GM18867 (cell line): ENCODE measurements around the gene GNA14.
"Not testable (repeated sequence)": the region's sequence is repeated elsewhere in the genome, so short reads cannot be mapped to it uniquely, and the experiment has no call there.

Experiments
- ATAC-seq: cut with Tn5 transposase; IDR thresholded peaks from one replicate; pipeline ENCODE4 v1.9.1; 2021; ENCODE audit warnings: mild to moderate bottlenecking, moderate library complexity; ENCODE audit not compliant: unreplicated experiment

GNA14 gene

GRCh38 chr9:77592476-77592875 lies 55.6 kb downstream of the GNA14 start:
- no peak for ATAC-seq

DNA sequence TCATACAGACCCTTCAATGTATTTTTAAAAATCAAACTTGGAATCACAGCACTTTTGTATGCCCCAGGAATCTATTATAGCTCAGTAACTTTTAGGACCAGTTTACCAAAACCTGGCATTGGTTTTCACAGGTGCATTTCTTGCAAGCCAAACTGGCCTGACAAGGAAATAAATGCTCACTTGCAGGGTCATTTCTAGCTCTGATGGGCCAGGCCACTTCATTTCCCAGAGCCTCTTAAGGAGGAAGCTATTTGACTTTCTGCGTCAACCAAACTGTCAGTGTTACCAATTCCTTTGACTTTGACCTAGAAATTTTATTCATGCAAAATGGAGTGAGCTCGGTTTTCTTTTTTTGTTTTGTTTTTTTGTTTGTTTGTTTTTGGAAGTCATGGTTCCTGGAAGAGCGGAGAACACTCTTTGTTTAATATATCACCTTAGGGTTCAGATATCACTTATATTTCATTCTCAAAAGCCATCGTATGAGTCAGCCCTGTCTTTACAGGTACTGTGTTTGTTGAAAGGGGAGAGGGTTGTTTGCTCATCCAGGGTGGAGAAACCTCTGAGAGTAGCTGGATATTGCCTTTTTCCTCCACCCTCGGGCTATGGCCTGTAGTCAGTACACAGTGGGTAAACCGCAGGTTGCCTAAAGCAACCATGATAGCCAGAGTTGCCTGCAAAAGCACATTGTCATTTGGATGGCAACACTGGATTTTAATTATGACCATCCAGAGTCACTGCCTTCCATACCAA lies 58.9 kb downstream of the GNA14 start:
- no peak for ATAC-seq

GRCh38 chr9:77588271-77588937 lies 59.7 kb downstream of the GNA14 start:
- ATAC-seq = no peak

- no peak for ATAC-seq
Observed at GRCh38 chr9:77587851-77588250, 60.3 kb downstream of the GNA14 start.

GRCh38 chr9:77587042-77587441 lies 61.1 kb downstream of the GNA14 start:
- no peak for ATAC-seq

GRCh38 chr9:77586591-77586990 lies 61.5 kb downstream of the GNA14 start:
- ATAC-seq = no peak

- no peak for ATAC-seq
Observed at GRCh38 chr9:77585335-77585786, 62.8 kb downstream of the GNA14 start.

DNA sequence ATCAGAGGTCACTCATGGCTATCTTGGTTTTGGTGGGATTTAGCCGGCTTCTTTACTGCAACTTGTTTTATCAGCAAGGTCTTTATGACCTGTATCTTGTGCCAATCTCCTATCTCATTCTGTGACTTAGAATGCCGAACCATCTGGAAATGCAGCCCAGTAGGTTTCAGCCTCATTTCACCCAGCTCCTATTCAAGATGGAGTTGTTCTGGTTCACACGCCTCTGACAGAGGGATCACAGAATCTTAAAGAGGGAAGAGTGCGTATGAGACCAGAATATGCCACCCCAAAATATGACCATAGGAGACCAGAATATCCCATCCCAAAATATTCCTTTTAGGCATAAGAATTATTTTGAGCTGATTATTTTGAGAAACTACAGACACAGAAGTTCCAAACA lies 63.2 kb downstream of the GNA14 start:
- ATAC-seq = not testable (repeated sequence)

DNA sequence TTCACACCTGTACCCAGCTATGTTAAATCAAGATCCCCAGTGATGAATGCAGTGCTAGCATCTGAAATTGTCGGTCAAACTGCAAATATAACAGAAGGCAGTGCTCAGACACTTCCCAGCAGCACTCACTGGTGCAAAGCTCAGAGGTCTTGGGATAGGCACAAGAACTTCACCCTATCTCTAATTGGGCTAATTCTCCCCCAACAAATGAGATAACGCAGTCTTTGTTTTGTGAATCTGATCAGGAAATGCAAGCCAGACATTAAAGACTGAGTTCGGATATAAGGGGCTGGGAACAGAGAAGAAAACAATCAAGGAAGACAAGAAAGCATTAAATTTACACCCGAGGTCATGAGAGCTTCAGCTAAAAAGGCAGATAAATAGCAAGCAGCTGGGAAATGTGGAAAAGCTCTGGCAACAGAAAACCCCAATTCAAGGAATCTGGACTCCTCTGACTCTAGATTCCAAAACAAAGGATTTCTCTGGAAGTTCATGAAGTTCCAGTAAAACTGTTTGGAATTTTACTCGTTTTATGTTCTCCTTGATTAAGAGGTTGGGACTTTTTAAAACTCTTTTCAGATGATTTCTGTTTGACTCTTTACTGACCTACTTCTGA lies 65.1 kb downstream of the GNA14 start:
- no peak for ATAC-seq

- no peak for ATAC-seq
Observed at GRCh38 chr9:77582525-77582924, 65.6 kb downstream of the GNA14 start.

DNA sequence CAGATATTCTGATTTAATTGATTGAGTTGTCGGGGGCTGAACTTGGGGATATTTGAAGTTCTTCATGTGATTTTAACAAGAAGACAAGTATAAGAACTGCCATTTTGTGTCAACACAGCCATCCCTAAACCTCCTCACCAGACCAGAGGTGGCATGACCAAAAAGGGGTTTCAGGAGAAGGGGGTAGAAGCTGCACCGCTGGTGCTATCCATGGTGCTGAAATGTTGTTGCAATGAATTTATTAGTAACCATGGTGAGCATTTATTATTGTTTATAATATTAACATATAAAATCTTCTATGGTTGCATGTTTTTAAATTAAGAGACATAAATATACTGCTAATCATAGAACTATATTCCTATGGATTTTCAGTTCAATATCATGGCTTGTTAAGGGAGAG lies 72.3 kb downstream of the GNA14 start:
- no peak for ATAC-seq

DNA sequence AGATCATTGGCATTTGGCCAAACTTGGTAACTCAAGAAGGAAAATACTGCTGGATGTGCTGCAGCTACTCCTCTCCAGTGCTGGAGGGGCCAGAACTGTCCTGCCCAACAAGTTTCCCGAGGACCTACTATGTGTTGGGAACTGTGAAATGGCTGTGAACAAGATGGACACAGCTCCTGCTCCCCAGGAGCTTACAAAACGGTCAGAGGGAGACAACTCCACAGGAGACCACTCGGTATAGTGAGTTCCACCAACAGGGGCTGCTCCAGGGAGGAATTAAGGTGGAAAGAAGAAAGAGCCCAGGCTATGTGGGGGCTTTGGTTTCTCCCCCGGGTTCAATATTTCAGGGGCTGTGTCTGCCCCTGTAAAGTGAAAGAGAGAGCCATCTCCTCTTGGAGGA lies 78.8 kb downstream of the GNA14 start:
- no peak for ATAC-seq

GRCh38 chr9:77563174-77563573 lies 84.9 kb downstream of the GNA14 start:
- ATAC-seq = no peak

- no peak for ATAC-seq
Observed at GRCh38 chr9:77562019-77562748, 85.9 kb downstream of the GNA14 start.

DNA sequence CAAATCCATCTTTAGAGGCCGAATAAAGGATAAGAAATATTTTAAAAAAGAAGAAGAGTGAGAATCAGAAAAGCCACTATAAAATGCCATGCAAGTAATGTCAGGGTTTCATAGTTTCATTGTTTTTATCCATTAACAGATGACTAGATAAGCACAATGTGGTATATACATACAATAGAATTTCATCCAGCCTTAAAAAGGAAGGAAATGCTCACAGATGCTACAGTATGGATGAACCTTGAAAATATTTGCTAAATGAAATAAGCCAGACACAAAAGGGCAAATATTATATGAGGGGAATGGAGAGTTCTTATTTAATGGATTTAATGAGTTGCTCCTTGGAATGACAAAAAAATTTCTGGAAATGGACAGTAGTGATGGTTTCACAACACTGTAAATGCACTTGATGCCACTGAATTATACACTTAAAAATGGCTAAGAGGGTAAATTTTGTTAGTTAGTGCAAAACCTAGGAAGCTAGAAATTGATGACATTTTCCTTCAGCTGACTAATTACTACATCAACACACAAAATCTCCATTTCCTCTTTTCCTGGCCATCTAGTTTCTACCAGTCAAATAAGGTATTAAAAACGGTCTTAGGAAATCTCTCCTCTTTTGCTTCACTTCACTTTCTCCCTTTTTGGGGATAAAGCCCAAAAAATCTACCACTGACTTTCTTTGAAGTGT lies 86.6 kb downstream of the GNA14 start:
- no peak for ATAC-seq

DNA sequence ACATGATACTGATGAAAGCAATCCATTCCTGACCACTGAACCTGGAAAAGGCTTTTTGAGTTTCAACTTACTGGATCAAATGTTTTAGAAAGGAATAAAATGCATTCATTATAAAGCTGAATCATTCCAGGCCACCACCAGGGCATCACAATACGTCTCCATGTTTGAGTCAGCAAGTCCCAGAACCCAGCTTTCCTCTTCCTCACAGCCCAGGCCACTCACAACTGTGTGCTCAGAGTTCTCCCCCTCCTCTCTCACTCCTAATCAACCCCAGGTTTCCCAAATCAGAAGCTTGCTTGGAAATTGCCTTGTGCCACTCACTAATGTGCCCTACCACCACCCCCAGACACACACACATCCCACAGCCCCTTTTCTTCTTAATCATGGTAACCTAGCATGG lies 91.7 kb downstream of the GNA14 start:
- no peak for ATAC-seq

DNA sequence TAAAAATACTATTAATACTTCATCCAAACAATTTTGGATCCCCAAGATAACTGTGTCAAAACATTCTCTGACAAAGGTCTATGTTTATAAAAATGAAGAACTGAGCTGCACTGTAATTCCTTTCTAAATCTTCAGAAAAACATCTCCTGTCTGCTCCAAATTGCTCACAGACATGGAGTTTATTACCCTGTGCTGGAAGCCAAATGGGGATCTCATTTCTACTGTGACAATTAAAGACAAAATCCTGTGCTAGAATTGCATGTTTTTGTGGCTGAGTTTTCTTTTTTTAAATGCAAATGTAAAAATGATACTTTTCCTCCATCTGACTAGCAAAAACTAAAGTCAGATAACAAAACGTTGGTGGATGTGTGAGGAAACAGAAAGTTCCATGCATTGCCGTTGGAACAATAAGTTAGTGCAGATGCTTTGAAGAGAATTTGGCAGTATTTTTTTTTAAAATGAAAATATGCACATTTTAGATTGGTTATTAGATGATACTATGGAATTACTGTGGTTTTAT lies 93.5 kb downstream of the GNA14 start:
- no peak for ATAC-seq

DNA sequence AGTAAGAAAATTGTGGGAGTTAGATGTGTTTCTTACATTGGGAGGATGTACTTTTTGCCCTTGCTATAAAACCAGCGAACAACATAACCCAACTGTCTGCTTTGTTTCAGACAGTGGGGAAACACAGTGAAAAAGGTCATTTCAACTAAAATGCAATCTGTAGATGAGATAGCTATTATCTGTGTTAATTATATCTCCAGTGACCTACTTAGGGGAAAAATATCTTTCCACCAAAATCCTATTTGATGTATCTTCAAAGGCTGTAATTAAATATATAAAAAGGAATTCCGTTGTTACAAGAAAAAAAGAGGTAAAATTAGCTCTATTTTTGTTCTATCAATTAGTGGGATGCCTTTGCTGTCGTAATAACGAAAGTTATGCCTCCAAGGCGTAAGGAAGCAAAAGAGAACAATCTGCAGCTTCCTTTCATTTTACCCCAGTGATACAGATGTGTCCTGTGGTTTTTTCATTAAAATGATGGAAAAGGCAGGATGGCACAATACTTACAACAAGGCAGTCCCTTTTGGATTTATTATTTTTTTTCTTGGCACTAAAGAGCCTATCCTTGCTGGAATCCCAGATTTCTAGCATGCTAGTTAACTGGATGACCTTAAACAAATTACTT lies 100.9 kb downstream of the GNA14 start:
- ATAC-seq = no peak

DNA sequence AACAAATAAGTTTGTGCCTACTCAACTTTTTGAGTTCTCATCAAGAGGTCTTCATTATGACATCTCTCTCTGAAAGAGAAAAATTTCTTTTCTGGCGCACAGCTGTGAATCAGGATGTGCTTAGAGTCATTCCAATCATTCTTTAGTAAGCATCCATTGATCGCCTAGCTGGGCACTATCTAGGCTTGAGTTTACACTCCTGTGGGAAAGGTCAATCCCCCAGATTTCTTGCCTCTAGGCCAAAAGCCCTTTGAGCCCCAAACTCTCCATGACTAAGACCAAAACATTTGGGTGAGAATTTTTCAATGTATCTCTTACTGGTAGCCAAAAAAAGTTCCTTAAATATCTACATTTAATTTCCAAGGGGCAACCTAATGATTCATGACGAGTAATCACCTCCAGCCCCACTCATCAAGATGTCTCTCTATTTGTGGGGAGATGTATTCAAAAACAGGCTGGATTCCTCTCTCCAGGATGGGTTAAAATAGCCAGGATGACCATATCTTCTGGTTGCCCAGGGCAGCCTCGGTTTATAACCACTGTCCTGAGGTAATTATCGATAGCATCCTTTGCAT lies 101.7 kb downstream of the GNA14 start:
- no peak for ATAC-seq

GRCh38 chr9:77544546-77544945 lies 103.6 kb downstream of the GNA14 start:
- no peak for ATAC-seq
